SK-N-SH (cell line): ENCODE measurements around the gene ZHX3. TPM values are rescaled to one million over a fixed set of nuclear protein-coding genes. Genes with fewer than 3 reads are reported as not detected.

Source experiments
- CTCF ChIA-PET: fragments of 300-600, 350-600 bp; formaldehyde crosslinking; extraction: SDS; loops from one replicate; lab custom pipeline; 2021; lab: Yijun Ruan, JAX
- POLR2A ChIA-PET: fragments of 350-600 bp; sonication (Branson Sonifier 250); formaldehyde crosslinking; extraction: SDS; loops from one replicate; lab custom pipeline; 2020; ENCODE audit warnings: antibody characterized with exemption, inconsistent platforms; lab: Yijun Ruan, JAX
- DNase-seq: peaks from one replicate; pipeline ENCODE4 v3.0.0; 2012
- H2AFZ ChIP-seq: fragments of 200-600 bp; sonication (generic); 2 replicates; pipeline ENCODE4 v1.8.1; 2016; ENCODE audit warnings: antibody characterized with exemption, mild to moderate bottlenecking, low read depth
- H3F3A ChIP-seq: fragments of 200-600 bp; sonication (generic); replicated peaks from 2 replicates; pipeline ENCODE3; 2016; ENCODE audit warnings: antibody characterized with exemption, mild to moderate bottlenecking; ENCODE audit not compliant: insufficient read depth
- H3K27ac ChIP-seq, 2 experiments: fragments of 200-500 bp in 1 of 2; fragments of 200-600 bp in 1 of 2; sonication (Bioruptor generic) in 1 of 2; sonication (generic), shearing (Covaris generic) in 1 of 2; 2 replicates each; pipeline versions ENCODE4 v1.5.1 to v1.6.1; 2014 to 2016; ENCODE audit warnings: low read depth in 2 of 2, inconsistent platforms in 1 of 2, low read length in 1 of 2, mild to moderate bottlenecking in 1 of 2, mixed read lengths in 1 of 2
- H3K27me3 ChIP-seq: fragments of 200-600 bp; sonication (generic), shearing (Covaris generic); 2 replicates; pipeline ENCODE4 v1.6.1; 2016; ENCODE audit warnings: mixed run types; ENCODE audit not compliant: insufficient read depth
- H3K36me3 ChIP-seq, 2 experiments: fragments of 200-500 bp in 1 of 2; fragments of 200-600 bp in 1 of 2; sonication (Bioruptor generic) in 1 of 2; sonication (generic) in 1 of 2; replicated peaks in 1 of 2; 2 replicates each; pipeline versions ENCODE3 to v1.5.1; 2014 to 2016; ENCODE audit warnings: low read length in 1 of 2, mild to moderate bottlenecking in 1 of 2; ENCODE audit not compliant: insufficient read depth in 2 of 2, control insufficient read depth in 1 of 2
- H3K4me1 ChIP-seq, 2 experiments: fragments of 200-500 bp in 1 of 2; fragments of 200-600 bp in 1 of 2; sonication (Bioruptor generic) in 1 of 2; sonication (generic), shearing (Covaris generic) in 1 of 2; 2 replicates each; pipeline versions ENCODE4 v1.5.1 to v1.6.1; 2014 to 2016; ENCODE audit warnings: low read depth in 1 of 2, low read length in 1 of 2, mixed run types in 1 of 2; ENCODE audit not compliant: insufficient read depth in 2 of 2, control insufficient read depth in 1 of 2
- H3K4me2 ChIP-seq: fragments of 200-600 bp; sonication (generic), shearing (Covaris generic); 2 replicates; pipeline ENCODE4 v1.6.1; 2017; ENCODE audit warnings: mixed run types
- H3K4me3 ChIP-seq, 2 experiments: fragments of 200-500 bp in 1 of 2; fragments of 200-600 bp in 1 of 2; sonication (Bioruptor generic) in 1 of 2; sonication (generic), shearing (Covaris generic) in 1 of 2; 2 replicates each; pipeline versions ENCODE4 v1.5.1 to v1.8.1; 2014 to 2016; ENCODE audit warnings: low read depth in 2 of 2, inconsistent platforms in 1 of 2, low read length in 1 of 2, mild to moderate bottlenecking in 1 of 2, mixed read lengths in 1 of 2, moderate library complexity in 1 of 2
- H3K79me2 ChIP-seq: fragments of 200-600 bp; sonication (generic); 2 replicates; pipeline ENCODE4 v1.8.1; 2017; ENCODE audit warnings: mild to moderate bottlenecking; ENCODE audit not compliant: insufficient read depth
- H3K9ac ChIP-seq: fragments of 200-600 bp; sonication (generic); 2 replicates; pipeline ENCODE4 v1.6.1; 2017; ENCODE audit warnings: mixed run types
- H3K9me2 ChIP-seq: fragments of 200-600 bp; sonication (generic); 2 replicates; pipeline ENCODE4 v1.6.1; 2017; ENCODE audit warnings: mixed run types
- H3K9me3 ChIP-seq: fragments of 200-600 bp; sonication (generic); 2 replicates; pipeline ENCODE4 v1.6.1; 2017; ENCODE audit warnings: mixed run types, mild to moderate bottlenecking, moderate library complexity
- H4K20me1 ChIP-seq: fragments of 200-600 bp; sonication (generic); 2 replicates; pipeline ENCODE4 v1.6.1; 2017; ENCODE audit warnings: mild to moderate bottlenecking, mixed run types; ENCODE audit not compliant: insufficient read depth
- EZH2phosphoT487 ChIP-seq: fragments of 200-600 bp; sonication (generic); IDR thresholded peaks from 2 replicates; pipeline ENCODE4 v1.6.1; 2017; ENCODE audit warnings: low read depth, mixed run types, mild to moderate bottlenecking, antibody characterized with exemption, moderate library complexity, borderline replicate concordance
- FOXJ3 ChIP-seq: sonication (generic); formaldehyde crosslinking; IDR thresholded peaks from 2 replicates; pipeline ENCODE4 v1.5.1; 2020; ENCODE audit warnings: mild to moderate bottlenecking, missing genetic modification reagents
- FOXM1 ChIP-seq: IDR thresholded peaks from 2 replicates; pipeline ENCODE4 v1.4.0; 2012; ENCODE audit warnings: low read depth, mild to moderate bottlenecking
- GABPA ChIP-seq: IDR thresholded peaks from 2 replicates; pipeline ENCODE4 v1.4.0; 2012; ENCODE audit warnings: low read depth, mild to moderate bottlenecking
- NFIC ChIP-seq: IDR thresholded peaks from 2 replicates; pipeline ENCODE4 v1.4.0; 2012; ENCODE audit warnings: borderline replicate concordance
- NRF1 ChIP-seq: IDR thresholded peaks from 2 replicates; pipeline ENCODE4 v1.6.1; 2012; ENCODE audit warnings: low read depth, mild to moderate bottlenecking, low read length
- POLR2AphosphoS5 ChIP-seq: IDR thresholded peaks from 2 replicates; pipeline ENCODE4 v1.6.1; 2012; ENCODE audit warnings: low read depth, low read length
- RAD21 ChIP-seq: IDR thresholded peaks from 2 replicates; pipeline ENCODE4 v1.6.1; 2012; ENCODE audit warnings: mild to moderate bottlenecking, low read length
- RCOR1 ChIP-seq: fragments of 150-350 bp; IDR thresholded peaks from 2 replicates; pipeline ENCODE4 v1.6.1; 2017; ENCODE audit warnings: antibody characterized with exemption, low read length
- RFX5 ChIP-seq: IDR thresholded peaks from 2 replicates; pipeline ENCODE4 v1.6.1; 2012; ENCODE audit warnings: mild to moderate bottlenecking, improper control_type of control experiment, low read length
- SMC3 ChIP-seq: IDR thresholded peaks from 2 replicates; pipeline ENCODE4 v1.6.1; 2012; ENCODE audit warnings: low read depth, low read length, improper control_type of control experiment
- TAF1 ChIP-seq: IDR thresholded peaks from 2 replicates; pipeline ENCODE4 v1.6.1; 2012; ENCODE audit warnings: low read depth, mild to moderate bottlenecking, low read length, moderate library complexity, borderline replicate concordance
- TEAD4 ChIP-seq: IDR thresholded peaks from 2 replicates; pipeline ENCODE4 v1.4.0; 2012; ENCODE audit warnings: mild to moderate bottlenecking, borderline replicate concordance; ENCODE audit not compliant: insufficient read depth
- YY1 ChIP-seq: IDR thresholded peaks from 2 replicates; pipeline ENCODE4 v1.4.0; 2012; ENCODE audit warnings: low read depth, mild to moderate bottlenecking
- WGBS: methylation state at CpG from one replicate; pipeline ENCODE4 v1.1.6; 2017; ENCODE audit warnings: low lambda C conversion rate; 5-methylcytosine and 5-hydroxymethylcytosine counted together
- polyA plus RNA-seq, 3 experiments: library from polyadenylated mRNA; depleted of rRNA; stranded (reverse); fragments of >200 nt; gene quantifications; 2 replicates each; pipeline ENCODE4 v1.2.3, GENCODE V29; 2012
- TF ChIP-seq, protein P1 (sequence below): IDR thresholded peaks from 2 replicates; pipeline ENCODE4 v1.4.0; 2012; ENCODE audit warnings: low read depth, borderline replicate concordance
- TF ChIP-seq, protein P2 (sequence below): IDR thresholded peaks from 2 replicates; pipeline ENCODE4 v1.6.1; 2012; ENCODE audit warnings: mild to moderate bottlenecking, low read depth, low read length, moderate library complexity
- TF ChIP-seq, protein P3 (sequence below): IDR thresholded peaks from 2 replicates; pipeline ENCODE4 v1.4.0; 2012; ENCODE audit warnings: low read depth

Gene ZHX3
- polyA plus RNA-seq, 1 of the 3 experiments (the other 2 are of a cell fraction): 6.0 TPM

DNA sequence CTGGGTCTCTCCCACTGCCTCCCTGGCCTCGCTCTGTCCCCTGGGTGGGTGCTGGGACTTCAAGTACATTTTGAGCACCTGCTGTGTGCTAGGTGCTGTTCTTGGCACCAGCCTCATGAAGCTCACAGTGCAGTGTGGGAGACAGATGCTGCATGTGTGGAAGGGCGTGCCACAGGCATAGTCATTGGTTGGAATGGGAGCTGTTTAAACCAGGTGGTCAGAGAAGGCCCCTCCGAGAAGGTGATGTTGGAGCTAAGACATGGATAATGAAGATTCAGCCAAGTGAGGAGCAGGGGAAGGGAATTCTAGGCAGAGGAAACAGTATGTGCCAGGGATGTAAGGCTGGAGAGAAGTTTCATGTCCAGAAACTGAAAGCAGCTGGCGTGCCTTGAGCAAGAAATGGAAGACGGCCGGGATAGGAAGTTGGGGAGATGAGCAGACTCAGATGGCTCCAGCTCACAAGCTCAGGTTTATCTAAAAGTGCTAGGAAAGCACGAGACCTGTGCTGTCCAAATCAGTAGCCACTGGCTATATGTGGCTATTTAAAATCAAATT, 33.0 kb upstream of the ZHX3 start:
- Histone ChIP-seq H3K79me2 (no peaks in the 10 kb centered on the region), H3F3A (no peaks in the 10 kb centered on the region), H3K27ac (no peak overlapping the region), H3K9ac (no peak overlapping the region), H3K4me2 (no peak overlapping the region), H3K36me3 (no peaks in the 10 kb centered on the region), H3K4me3 (no peak overlapping the region), H3K27me3 (no peaks in the 10 kb centered on the region), H4K20me1 (no peaks in the 10 kb centered on the region), H2AFZ (no peak overlapping the region), H3K9me2 (no peaks in the 10 kb centered on the region), H3K9me3 (no peaks in the 10 kb centered on the region), H3K4me1 (no peaks in the 10 kb centered on the region)
- 73% methylated on average over 7 of the region's 7 CpGs for WGBS
- ChIA-PET POLR2A (interaction anchor here (1.2 kb wide), 1 partner anchor 15 kb away, joined by 3 read pairs; no protein-coding TSS in a partner anchor), CTCF (interaction anchor here (0.6 to 3.3 kb wide), 6 partner anchors 10 to 305 kb away, joined by 3 to 13 read pairs (median 4); partner anchors contain the start of gene LPIN3)
- no peak for TF ChIP-seq GABPA
- no peak for TF ChIP-seq NFIC
- TF ChIP-seq POLR2AphosphoS5: no peak
- TF ChIP-seq RAD21: no peak
- no peak for TF ChIP-seq RCOR1
- no peak for TF ChIP-seq YY1
- TF ChIP-seq FOXM1: no peak
- no peak for TF ChIP-seq FOXJ3 (CRISPR knock-in tag)
- TF ChIP-seq TAF1: no peak
- TF ChIP-seq EZH2phosphoT487: no peak
- TF ChIP-seq, protein P1, sequence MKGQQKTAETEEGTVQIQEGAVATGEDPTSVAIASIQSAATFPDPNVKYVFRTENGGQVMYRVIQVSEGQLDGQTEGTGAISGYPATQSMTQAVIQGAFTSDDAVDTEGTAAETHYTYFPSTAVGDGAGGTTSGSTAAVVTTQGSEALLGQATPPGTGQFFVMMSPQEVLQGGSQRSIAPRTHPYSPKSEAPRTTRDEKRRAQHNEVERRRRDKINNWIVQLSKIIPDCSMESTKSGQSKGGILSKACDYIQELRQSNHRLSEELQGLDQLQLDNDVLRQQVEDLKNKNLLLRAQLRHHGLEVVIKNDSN: no peak
- TF ChIP-seq SMC3: no peak
- no peak for TF ChIP-seq NRF1
- TF ChIP-seq, protein P2, sequence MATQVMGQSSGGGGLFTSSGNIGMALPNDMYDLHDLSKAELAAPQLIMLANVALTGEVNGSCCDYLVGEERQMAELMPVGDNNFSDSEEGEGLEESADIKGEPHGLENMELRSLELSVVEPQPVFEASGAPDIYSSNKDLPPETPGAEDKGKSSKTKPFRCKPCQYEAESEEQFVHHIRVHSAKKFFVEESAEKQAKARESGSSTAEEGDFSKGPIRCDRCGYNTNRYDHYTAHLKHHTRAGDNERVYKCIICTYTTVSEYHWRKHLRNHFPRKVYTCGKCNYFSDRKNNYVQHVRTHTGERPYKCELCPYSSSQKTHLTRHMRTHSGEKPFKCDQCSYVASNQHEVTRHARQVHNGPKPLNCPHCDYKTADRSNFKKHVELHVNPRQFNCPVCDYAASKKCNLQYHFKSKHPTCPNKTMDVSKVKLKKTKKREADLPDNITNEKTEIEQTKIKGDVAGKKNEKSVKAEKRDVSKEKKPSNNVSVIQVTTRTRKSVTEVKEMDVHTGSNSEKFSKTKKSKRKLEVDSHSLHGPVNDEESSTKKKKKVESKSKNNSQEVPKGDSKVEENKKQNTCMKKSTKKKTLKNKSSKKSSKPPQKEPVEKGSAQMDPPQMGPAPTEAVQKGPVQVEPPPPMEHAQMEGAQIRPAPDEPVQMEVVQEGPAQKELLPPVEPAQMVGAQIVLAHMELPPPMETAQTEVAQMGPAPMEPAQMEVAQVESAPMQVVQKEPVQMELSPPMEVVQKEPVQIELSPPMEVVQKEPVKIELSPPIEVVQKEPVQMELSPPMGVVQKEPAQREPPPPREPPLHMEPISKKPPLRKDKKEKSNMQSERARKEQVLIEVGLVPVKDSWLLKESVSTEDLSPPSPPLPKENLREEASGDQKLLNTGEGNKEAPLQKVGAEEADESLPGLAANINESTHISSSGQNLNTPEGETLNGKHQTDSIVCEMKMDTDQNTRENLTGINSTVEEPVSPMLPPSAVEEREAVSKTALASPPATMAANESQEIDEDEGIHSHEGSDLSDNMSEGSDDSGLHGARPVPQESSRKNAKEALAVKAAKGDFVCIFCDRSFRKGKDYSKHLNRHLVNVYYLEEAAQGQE: no peak
- TF ChIP-seq RFX5: no peak
- TF ChIP-seq TEAD4: no peak
- TF ChIP-seq, protein P3, sequence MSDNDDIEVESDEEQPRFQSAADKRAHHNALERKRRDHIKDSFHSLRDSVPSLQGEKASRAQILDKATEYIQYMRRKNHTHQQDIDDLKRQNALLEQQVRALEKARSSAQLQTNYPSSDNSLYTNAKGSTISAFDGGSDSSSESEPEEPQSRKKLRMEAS: no peak
- no peak for DNase-seq
